NCI-H2196 (cell line): Measurements from ENCODE around the gene FRMD4A.
"Not testable (repeated sequence)": the region's sequence is repeated elsewhere in the genome, so short reads cannot be mapped to it uniquely, and the experiment has no call there.

ENCODE experiments used
- DNase-seq: peaks from one replicate; lab custom pipeline; 2025; ENCODE audit not compliant: unreplicated experiment; lab: John Stamatoyannopoulos, UW

Gene FRMD4A

GRCh38 chr10:13733071-13733470, 597.7 kb downstream of the FRMD4A start:
- DNase-seq: no peak

DNA sequence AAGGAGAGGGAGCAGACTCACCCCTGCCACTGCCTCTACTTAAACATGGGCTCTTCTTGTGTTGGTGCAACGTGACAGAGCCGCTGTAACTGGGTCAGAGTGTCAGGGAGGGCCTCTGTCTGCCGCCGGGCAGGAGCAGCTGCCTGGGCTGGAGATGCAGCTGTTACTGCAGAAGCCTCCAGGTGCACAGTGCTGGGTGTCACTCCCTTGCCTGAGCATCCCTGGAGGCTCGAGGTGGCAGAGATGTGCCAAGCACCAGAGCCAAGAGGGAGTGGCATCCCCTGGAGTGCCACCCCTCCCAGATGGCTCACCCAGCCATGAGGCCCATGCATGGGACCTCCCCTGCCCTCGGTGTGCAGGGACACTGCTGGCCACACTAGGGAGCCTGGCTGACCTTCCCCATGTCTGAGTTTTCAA, 598.3 kb downstream of the FRMD4A start:
- peak; percentile 22 for DNase-seq

DNA sequence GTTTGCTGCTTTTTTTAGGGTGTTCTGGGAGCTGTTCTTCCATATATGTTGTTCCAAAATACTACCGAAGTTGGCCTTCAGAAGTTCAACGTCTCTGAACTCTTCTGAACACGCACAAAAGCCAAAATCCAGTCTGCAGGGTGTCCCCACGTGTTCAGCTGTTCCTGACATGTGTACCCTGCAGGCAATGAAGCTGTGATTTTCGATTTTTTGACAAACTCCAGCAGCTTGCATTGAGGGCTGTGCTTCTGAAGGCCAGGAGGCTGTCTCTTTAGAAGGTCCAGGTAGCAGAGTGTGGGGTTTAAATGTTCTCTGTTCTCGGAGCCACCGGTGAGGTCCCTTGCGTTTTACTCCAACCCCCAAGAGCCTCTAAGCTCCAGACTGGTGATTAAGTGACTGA, 598.9 kb downstream of the FRMD4A start:
- no peak for DNase-seq

DNA sequence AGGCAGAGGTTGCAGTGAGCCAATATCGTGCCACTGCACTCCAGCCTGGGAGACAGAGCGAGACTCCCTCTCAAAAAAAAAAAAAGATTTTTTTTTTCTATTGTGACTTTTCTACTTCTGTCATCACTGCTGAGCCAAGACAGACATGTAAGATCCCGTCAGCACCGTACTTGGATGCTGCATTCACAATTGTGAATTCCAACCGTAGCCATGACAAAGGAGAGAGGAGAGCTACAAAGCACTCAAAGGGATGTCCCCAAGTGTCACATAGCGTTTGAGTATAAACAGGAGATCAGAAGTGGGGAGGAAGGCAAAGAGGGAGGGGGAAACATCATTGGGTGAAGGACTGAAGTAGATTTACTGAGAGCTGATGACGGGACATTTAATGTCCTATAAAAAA, 599.8 kb downstream of the FRMD4A start:
- no peak for DNase-seq

DNA sequence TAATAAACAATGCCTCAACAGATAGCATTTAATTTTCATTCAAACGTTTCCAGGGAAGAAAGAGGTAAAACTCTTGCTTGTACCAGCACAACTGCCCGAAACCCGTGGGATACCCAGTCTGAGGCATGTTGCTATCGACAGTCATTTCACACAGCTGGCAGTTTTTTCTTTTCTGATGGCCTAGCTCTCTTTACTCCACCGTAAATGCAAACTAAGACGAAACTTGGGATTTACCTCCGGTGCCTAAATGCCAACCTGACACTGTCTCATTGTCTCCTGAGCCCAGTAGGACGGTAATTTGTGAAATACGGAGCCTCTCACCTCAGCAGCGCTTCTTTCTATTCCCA, 600.4 kb downstream of the FRMD4A start:
- DNase-seq: no peak

DNA sequence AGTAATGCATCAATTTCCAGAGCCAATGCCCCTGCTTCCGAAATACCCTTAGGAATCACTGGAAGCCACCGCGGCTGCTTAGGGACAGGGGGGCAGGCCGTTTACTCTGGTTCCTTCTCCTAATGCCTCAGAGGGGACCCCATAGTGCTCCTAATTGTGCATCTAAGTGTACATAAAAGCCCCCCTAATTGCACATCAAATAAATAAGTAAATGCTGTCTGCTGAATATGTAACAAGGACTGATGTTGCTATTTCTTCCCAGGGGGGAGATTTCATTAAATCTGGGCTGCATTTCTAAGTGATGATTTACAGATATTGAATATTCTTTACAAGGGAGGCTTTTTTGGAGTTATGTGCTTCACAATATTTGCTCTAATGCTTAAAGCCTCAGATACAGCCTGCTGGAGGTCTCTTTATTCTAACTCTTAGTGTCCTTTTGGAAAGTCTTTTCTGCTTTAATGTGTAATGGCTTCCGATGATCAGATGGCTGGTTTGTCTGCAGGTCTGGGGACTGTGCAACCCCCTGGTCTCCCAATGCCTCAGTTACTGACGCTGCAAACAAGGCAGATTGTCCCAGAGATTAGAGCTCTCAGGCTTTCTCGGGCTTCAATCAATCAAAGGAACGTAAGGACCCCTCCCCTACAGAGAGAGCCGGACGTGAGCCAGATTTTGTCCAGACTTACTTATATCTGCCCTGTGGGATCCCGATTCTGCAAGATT, 601.0 kb downstream of the FRMD4A start:
- no peak for DNase-seq

GRCh38 chr10:13728898-13729535, 601.7 kb downstream of the FRMD4A start:
- no peak for DNase-seq

GRCh38 chr10:13725594-13725993, 605.1 kb downstream of the FRMD4A start:
- no peak for DNase-seq

DNA sequence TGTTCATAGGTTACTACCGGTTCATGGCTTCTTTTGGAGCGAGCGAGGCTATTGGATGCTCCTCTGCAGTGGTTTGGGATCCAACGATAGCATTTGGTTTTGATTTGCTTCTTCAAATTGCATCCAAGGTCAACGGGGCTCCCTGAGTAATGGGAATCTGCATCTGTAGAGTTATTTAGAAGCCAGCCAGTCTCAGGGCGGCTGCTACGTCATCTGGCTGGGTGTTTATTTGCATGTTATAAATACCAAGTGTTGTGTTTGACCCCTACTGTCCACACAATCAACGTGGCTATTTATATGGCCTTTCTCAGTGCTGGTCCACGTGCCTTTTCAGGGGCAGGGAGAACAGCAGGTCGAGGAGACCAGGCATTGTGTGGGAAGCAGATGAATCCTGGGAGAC, 606.2 kb downstream of the FRMD4A start:
- no peak for DNase-seq

- DNase-seq: no peak
Observed at GRCh38 chr10:13722747-13723653, 607.7 kb downstream of the FRMD4A start.

GRCh38 chr10:13721486-13721885, 609.2 kb downstream of the FRMD4A start:
- no peak for DNase-seq

DNA sequence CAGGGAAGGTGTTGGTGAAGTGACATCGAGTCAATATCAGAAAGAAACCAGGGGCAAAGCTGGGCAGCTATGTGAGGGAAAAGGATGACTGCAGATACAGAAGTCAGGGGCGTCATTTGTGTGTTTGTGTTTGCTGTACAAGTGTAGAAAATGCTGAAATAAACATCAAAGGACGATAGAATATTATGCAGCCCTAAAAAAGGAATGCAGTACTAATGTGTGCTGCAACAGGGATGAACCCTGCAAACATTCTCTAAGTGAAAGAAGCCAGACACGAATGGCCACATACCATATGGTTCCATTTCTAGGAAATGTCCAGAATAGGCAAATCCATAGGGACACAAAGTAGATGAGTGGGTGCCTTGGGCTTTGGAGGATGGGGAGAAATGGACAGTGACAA, 610.0 kb downstream of the FRMD4A start:
- no peak for DNase-seq

- DNase-seq: no peak
Observed at GRCh38 chr10:13719425-13719824, 611.3 kb downstream of the FRMD4A start.

- DNase-seq: no peak
Observed at GRCh38 chr10:13718820-13719219, 611.9 kb downstream of the FRMD4A start.

GRCh38 chr10:13717936-13718772, 612.6 kb downstream of the FRMD4A start:
- DNase-seq: peak; percentile 46

GRCh38 chr10:13717571-13717935, 613.2 kb downstream of the FRMD4A start:
- DNase-seq: no peak

GRCh38 chr10:13716081-13717071, 614.3 kb downstream of the FRMD4A start:
- no peak for DNase-seq

DNA sequence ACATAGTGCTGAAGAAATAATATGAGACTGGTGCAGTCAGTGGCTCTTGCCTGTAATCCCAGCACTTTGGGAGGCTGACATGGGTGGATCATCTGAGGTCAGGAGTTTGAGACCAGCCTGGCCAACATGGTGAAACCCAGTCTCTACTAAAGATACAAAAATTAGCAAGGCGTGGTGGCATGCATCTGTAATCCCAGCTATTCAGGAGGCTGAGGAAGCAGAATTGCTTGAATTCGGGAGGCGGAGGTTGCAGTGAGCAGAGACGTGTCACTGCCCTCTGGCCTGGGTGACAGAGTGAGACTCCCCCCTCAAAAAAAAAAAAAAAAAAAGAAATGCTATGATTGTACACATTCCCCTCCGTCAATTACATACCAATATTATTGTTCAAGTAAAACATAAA, 615.1 kb downstream of the FRMD4A start:
- DNase-seq: not testable (repeated sequence)

GRCh38 chr10:13715100-13715499, 615.6 kb downstream of the FRMD4A start:
- no peak for DNase-seq
